Esophagus squamous epithelium (tissue), 4 donors: ENCODE data around the gene SMPD3.

Source experiments
- POLR2A ChIP-seq, 4 donors: fragments of 450-650 bp; IDR thresholded peaks; one replicate each; pipeline ENCODE4 v1.6.1; 2017; ENCODE audit warnings: antibody characterized with exemption in 4 of 4, mild to moderate bottlenecking in 4 of 4, moderate library complexity in 3 of 4
- TF ChIP-seq, protein P1 (sequence below), 6 experiments: fragments of 450-650 bp in 4 of 6; fragments of 200-600 bp in 2 of 6; sonication (generic) in 2 of 6; IDR thresholded peaks; one replicate each; pipeline ENCODE4 v1.5.1; 2016 to 2019; ENCODE audit warnings: antibody characterized with exemption in 6 of 6, mild to moderate bottlenecking in 4 of 6, moderate library complexity in 4 of 6

DNA sequence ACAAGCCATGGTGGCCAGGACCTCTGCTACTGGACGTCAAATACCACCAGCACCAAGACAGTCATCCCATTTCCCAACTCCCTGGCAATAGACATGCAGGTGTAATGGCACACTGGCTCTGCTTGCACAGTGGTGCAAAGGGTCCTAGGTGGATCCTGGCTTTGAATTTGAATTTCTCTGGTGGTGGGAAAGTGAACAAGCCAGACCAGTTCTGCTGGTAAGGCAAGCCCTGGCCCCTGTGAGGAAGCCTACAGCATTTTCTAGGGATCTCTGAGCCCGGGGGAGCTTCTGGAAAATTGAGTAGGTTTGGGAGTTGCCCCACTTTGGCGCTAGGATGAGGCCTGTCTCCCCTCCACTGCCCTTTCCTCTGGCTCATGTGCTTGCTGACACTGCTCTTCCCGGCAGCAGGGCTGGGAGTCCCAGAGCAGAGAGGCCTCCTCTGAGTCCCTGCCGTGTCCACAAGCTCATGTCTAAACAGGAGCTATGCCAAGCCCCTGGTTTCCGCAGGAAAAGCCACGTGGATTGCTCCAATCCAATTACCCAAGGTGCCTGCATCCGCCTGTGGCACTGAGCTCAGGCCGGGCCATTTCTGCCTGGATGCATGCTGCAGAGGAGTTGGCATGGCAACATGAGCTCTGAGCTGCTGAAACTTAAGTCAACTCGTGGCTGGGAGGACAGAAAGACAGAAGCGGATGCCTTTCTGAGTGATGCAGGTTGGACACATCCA lies 70.5 kb downstream of the SMPD3 start:
- TF ChIP-seq, protein P1, sequence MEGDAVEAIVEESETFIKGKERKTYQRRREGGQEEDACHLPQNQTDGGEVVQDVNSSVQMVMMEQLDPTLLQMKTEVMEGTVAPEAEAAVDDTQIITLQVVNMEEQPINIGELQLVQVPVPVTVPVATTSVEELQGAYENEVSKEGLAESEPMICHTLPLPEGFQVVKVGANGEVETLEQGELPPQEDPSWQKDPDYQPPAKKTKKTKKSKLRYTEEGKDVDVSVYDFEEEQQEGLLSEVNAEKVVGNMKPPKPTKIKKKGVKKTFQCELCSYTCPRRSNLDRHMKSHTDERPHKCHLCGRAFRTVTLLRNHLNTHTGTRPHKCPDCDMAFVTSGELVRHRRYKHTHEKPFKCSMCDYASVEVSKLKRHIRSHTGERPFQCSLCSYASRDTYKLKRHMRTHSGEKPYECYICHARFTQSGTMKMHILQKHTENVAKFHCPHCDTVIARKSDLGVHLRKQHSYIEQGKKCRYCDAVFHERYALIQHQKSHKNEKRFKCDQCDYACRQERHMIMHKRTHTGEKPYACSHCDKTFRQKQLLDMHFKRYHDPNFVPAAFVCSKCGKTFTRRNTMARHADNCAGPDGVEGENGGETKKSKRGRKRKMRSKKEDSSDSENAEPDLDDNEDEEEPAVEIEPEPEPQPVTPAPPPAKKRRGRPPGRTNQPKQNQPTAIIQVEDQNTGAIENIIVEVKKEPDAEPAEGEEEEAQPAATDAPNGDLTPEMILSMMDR (IDR thresholded peaks at IDR 0.05), result no peak
- TF ChIP-seq POLR2A (IDR thresholded peaks at IDR 0.05), result no peak
